IPS-15b (cell line): ENCODE measurements around the gene MCF2L2.

Source experiments
- H3K27me3 ChIP-seq: one replicate; pipeline ENCODE4 v1.6.1; 2013; ENCODE audit warnings: low read length; ENCODE audit not compliant: control insufficient read depth, insufficient read depth
- H3K36me3 ChIP-seq: one replicate; pipeline ENCODE4 v1.6.1; 2013; ENCODE audit warnings: low read length; ENCODE audit not compliant: control insufficient read depth, insufficient read depth
- H3K4me1 ChIP-seq: one replicate; pipeline ENCODE4 v1.6.1; 2013; ENCODE audit warnings: mild to moderate bottlenecking, low read length; ENCODE audit not compliant: control insufficient read depth, insufficient read depth
- H3K4me3 ChIP-seq: one replicate; pipeline ENCODE4 v1.5.1; 2013; ENCODE audit warnings: low read depth, low read length
- H3K9ac ChIP-seq: one replicate; pipeline ENCODE4 v1.6.1; 2013; ENCODE audit warnings: low read depth, mild to moderate bottlenecking, low read length
- H3K9me3 ChIP-seq: one replicate; pipeline ENCODE4 v1.6.1; 2013; ENCODE audit warnings: mild to moderate bottlenecking, low read length; ENCODE audit not compliant: control insufficient read depth, insufficient read depth

MCF2L2 gene

GRCh38 chr3:183158551-183159006 lies 269.8 kb downstream of the MCF2L2 start:
- Histone ChIP-seq H3K9ac (no peak overlapping the region), H3K9me3 (no peaks in the 10 kb centered on the region), H3K4me3 (no peak overlapping the region), H3K4me1 (no peaks in the 10 kb centered on the region), H3K27me3 (peaks cover 21% of the 10 kb centered on the region), H3K36me3 (no peaks in the 10 kb centered on the region)

- no peaks in the 10 kb centered on the region for H3K36me3 ChIP-seq
- H3K27me3 ChIP-seq, result peaks cover 21% of the 10 kb centered on the region
- no peaks in the 10 kb centered on the region for H3K4me1 ChIP-seq
- no peaks in the 10 kb centered on the region for H3K9me3 ChIP-seq
- no peak overlapping the region for H3K4me3 ChIP-seq
- no peak overlapping the region for H3K9ac ChIP-seq
Observed at GRCh38 chr3:183158113-183158512, 270.3 kb downstream of the MCF2L2 start.

GRCh38 chr3:183156266-183156665 lies 272.2 kb downstream of the MCF2L2 start:
- Histone ChIP-seq H3K9ac (no peak overlapping the region), H3K27me3 (peaks cover 10% of the 10 kb centered on the region), H3K4me1 (no peaks in the 10 kb centered on the region), H3K4me3 (no peak overlapping the region), H3K9me3 (no peaks in the 10 kb centered on the region), H3K36me3 (no peaks in the 10 kb centered on the region)

GRCh38 chr3:183155499-183155898 lies 272.9 kb downstream of the MCF2L2 start:
- no peaks in the 10 kb centered on the region for H3K9me3 ChIP-seq
- no peaks in the 10 kb centered on the region for H3K4me1 ChIP-seq
- no peak overlapping the region for H3K9ac ChIP-seq
- no peak overlapping the region for H3K4me3 ChIP-seq
- peaks cover 2% of the 10 kb centered on the region for H3K27me3 ChIP-seq
- no peaks in the 10 kb centered on the region for H3K36me3 ChIP-seq

- no peaks in the 10 kb centered on the region for H3K27me3 ChIP-seq
- H3K36me3 ChIP-seq, result no peaks in the 10 kb centered on the region
- H3K9ac ChIP-seq, result no peak overlapping the region
- no peaks in the 10 kb centered on the region for H3K4me1 ChIP-seq
- H3K9me3 ChIP-seq, result no peaks in the 10 kb centered on the region
- H3K4me3 ChIP-seq, result no peak overlapping the region
Observed at GRCh38 chr3:183153210-183153950, 275.0 kb downstream of the MCF2L2 start.

- Histone ChIP-seq H3K9ac (no peak overlapping the region), H3K27me3 (no peaks in the 10 kb centered on the region), H3K36me3 (no peaks in the 10 kb centered on the region), H3K4me3 (no peak overlapping the region), H3K4me1 (no peaks in the 10 kb centered on the region), H3K9me3 (no peaks in the 10 kb centered on the region)
Observed at GRCh38 chr3:183151821-183152351, 276.5 kb downstream of the MCF2L2 start.

GRCh38 chr3:183151086-183151485 lies 277.3 kb downstream of the MCF2L2 start:
- no peaks in the 10 kb centered on the region for H3K27me3 ChIP-seq
- no peaks in the 10 kb centered on the region for H3K4me1 ChIP-seq
- H3K4me3 ChIP-seq, result no peak overlapping the region
- H3K36me3 ChIP-seq, result no peaks in the 10 kb centered on the region
- H3K9me3 ChIP-seq, result no peaks in the 10 kb centered on the region
- no peak overlapping the region for H3K9ac ChIP-seq

- H3K27me3 ChIP-seq, result no peaks in the 10 kb centered on the region
- no peaks in the 10 kb centered on the region for H3K9me3 ChIP-seq
- no peaks in the 10 kb centered on the region for H3K36me3 ChIP-seq
- no peak overlapping the region for H3K9ac ChIP-seq
- no peak overlapping the region for H3K4me3 ChIP-seq
- no peaks in the 10 kb centered on the region for H3K4me1 ChIP-seq
Observed at GRCh38 chr3:183149915-183150750, 278.3 kb downstream of the MCF2L2 start.

- no peak overlapping the region for H3K9ac ChIP-seq
- H3K4me1 ChIP-seq, result no peaks in the 10 kb centered on the region
- no peak overlapping the region for H3K4me3 ChIP-seq
- no peaks in the 10 kb centered on the region for H3K9me3 ChIP-seq
- H3K27me3 ChIP-seq, result no peaks in the 10 kb centered on the region
- no peaks in the 10 kb centered on the region for H3K36me3 ChIP-seq
Observed at GRCh38 chr3:183148056-183148455, 280.4 kb downstream of the MCF2L2 start.

- no peaks in the 10 kb centered on the region for H3K27me3 ChIP-seq
- no peaks in the 10 kb centered on the region for H3K4me1 ChIP-seq
- no peak overlapping the region for H3K4me3 ChIP-seq
- H3K9ac ChIP-seq, result no peak overlapping the region
- H3K36me3 ChIP-seq, result no peaks in the 10 kb centered on the region
- no peaks in the 10 kb centered on the region for H3K9me3 ChIP-seq
Observed at GRCh38 chr3:183144363-183144762, 284.1 kb downstream of the MCF2L2 start.

GRCh38 chr3:183142199-183142598 lies 286.2 kb downstream of the MCF2L2 start:
- H3K4me3 ChIP-seq, result no peak overlapping the region
- no peaks in the 10 kb centered on the region for H3K36me3 ChIP-seq
- H3K27me3 ChIP-seq, result no peaks in the 10 kb centered on the region
- no peak overlapping the region for H3K9ac ChIP-seq
- no peaks in the 10 kb centered on the region for H3K9me3 ChIP-seq
- no peaks in the 10 kb centered on the region for H3K4me1 ChIP-seq

- Histone ChIP-seq H3K4me1 (no peaks in the 10 kb centered on the region), H3K4me3 (no peak overlapping the region)
Observed at GRCh38 chr3:183134844-183135243, 293.6 kb downstream of the MCF2L2 start.

More at GRCh38 chr3:183134844-183135243, 293.6 kb downstream of the MCF2L2 start:
- Histone ChIP-seq H3K9ac (no peak overlapping the region), H3K36me3 (no peaks in the 10 kb centered on the region), H3K27me3 (no peaks in the 10 kb centered on the region), H3K9me3 (no peaks in the 10 kb centered on the region)
